ENCODE measurements around the gene ZNF358.

DNA sequence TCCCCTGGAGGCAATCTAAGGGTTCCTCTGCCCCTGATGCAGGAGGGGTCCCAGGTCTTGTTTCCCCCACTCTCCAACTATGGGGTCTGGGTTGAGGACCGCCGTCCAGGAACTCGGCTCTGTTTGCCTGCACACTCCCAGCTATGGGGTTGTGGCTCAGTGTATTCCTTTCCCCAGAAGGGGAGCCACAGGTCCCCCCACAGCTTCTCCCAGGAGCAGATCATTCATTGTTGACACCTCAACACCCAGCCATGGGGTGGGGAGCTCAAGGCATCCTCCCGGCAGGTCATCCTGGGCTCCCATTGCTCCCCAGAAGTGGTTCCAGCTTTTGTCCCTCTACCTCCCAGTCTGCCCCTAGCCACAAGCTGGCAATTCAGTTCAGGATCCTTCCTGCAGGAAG, 975 bp downstream of the ZNF358 start:
- TF ChIP-seq, protein P1, sequence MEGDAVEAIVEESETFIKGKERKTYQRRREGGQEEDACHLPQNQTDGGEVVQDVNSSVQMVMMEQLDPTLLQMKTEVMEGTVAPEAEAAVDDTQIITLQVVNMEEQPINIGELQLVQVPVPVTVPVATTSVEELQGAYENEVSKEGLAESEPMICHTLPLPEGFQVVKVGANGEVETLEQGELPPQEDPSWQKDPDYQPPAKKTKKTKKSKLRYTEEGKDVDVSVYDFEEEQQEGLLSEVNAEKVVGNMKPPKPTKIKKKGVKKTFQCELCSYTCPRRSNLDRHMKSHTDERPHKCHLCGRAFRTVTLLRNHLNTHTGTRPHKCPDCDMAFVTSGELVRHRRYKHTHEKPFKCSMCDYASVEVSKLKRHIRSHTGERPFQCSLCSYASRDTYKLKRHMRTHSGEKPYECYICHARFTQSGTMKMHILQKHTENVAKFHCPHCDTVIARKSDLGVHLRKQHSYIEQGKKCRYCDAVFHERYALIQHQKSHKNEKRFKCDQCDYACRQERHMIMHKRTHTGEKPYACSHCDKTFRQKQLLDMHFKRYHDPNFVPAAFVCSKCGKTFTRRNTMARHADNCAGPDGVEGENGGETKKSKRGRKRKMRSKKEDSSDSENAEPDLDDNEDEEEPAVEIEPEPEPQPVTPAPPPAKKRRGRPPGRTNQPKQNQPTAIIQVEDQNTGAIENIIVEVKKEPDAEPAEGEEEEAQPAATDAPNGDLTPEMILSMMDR (IDR thresholded peaks at IDR 0.05): no peak
- TF ChIP-seq POLR2A (IDR thresholded peaks at IDR 0.05): no peak
